Endometrial microvascular endothelial cells (primary cell): ENCODE data around the gene IFI27L1. TPM values are rescaled to one million over a fixed set of nuclear protein-coding genes. Genes with fewer than 3 reads are reported as not detected.

Source experiments
- in situ Hi-C: cut with HindIII; loops from 2 replicates; pipeline ENCODE4 v1.10.0; 2017; ENCODE audit warnings: low sequenced_read_pairs, low pct_unique_long_range_greater_than_20kb; ENCODE audit errors: inconsistent ontology term
- total RNA-seq: library from RNA; depleted of rRNA; stranded (reverse); fragments of >200 nt; gene quantifications from one replicate; pipeline ENCODE4 v1.2.3, GENCODE V29; 2015; ENCODE audit errors: inconsistent ontology term

Gene IFI27L1
- total RNA-seq, 1 donor from 2014 or later: 23.3 TPM

- in situ Hi-C loops: no loop called here
These were observed 64.9 kb downstream of the IFI27L1 start for GRCh38 chr14:94145902-94146527.

Other genes starting within 250 kb of the IFI27L1 start
- not detected for gene FAM181A, start 154.0 kb upstream of the IFI27L1 start, total RNA-seq
- not detected for gene ASB2, start 104.7 kb upstream of the IFI27L1 start, total RNA-seq
- not detected for gene CCDC197, start 84.0 kb upstream of the IFI27L1 start, total RNA-seq
- gene OTUB2, start 55.0 kb upstream of the IFI27L1 start, total RNA-seq: 3.1 TPM
- 110 TPM for gene DDX24, start 108 bp upstream of the IFI27L1 start, total RNA-seq
- gene IFI27, start 29.4 kb downstream of the IFI27L1 start, total RNA-seq: 1,781 TPM
- 82.9 TPM for gene IFI27L2, start 48.3 kb downstream of the IFI27L1 start, total RNA-seq
- not detected for gene PPP4R4, start 93.0 kb downstream of the IFI27L1 start, total RNA-seq
- not detected for gene SERPINA10, start 212.0 kb downstream of the IFI27L1 start, total RNA-seq
- gene SERPINA6, start 242.0 kb downstream of the IFI27L1 start, total RNA-seq: not detected